H1 (cell line): ENCODE results near the gene EEF2. TPM values are rescaled to one million over a fixed set of nuclear protein-coding genes. Genes with fewer than 3 reads are reported as not detected.

Experiments
- CTCF ChIA-PET: fragments of 300-600 bp; sonication (Branson Sonifier 250); formaldehyde crosslinking; loops from one replicate; lab custom pipeline; 2021; ENCODE audit not compliant: partially characterized antibody; lab: Charles Lee
- POLR2A ChIA-PET: fragments of 300-600 bp; sonication (Branson Sonifier 250); formaldehyde crosslinking; loops from one replicate; lab custom pipeline; 2021; ENCODE audit warnings: inconsistent platforms; ENCODE audit not compliant: partially characterized antibody; lab: Charles Lee
- DNase-seq, 2 experiments: peaks; one replicate each; pipeline versions ENCODE4 v3.0.0 to v3.0.0-alpha.2; 2010 to 2022; ENCODE audit warnings: low spot score in 2 of 2, low read depth in 1 of 2, mixed read lengths in 1 of 2
- FAIRE-seq: peaks from 2 replicates; lab custom pipeline; 2011; peaks lifted over from hg19 to GRCh38; lab: Jason Lieb, UNC
- H2AFZ ChIP-seq: 2 replicates; pipeline ENCODE4 v1.8.1; 2012; ENCODE audit warnings: low read length, inconsistent platforms
- H2AK5ac ChIP-seq: 2 replicates; pipeline ENCODE4 v1.6.1; 2013; ENCODE audit warnings: low read depth, low read length
- H2BK120ac ChIP-seq: replicated peaks from 2 replicates; pipeline ENCODE3; 2013; ENCODE audit warnings: low read depth, low read length, inconsistent platforms
- H2BK12ac ChIP-seq: 2 replicates; pipeline ENCODE4 v1.6.1; 2013; ENCODE audit warnings: low read depth, low read length
- H2BK15ac ChIP-seq: 2 replicates; pipeline ENCODE4 v1.6.1; 2013; ENCODE audit warnings: low read length
- H2BK20ac ChIP-seq: 2 replicates; pipeline ENCODE4 v1.6.1; 2013; ENCODE audit warnings: low read length
- H2BK5ac ChIP-seq: 2 replicates; pipeline ENCODE4 v1.6.1; 2013; ENCODE audit warnings: low read depth, low read length
- H3K14ac ChIP-seq: 2 replicates; pipeline ENCODE4 v1.6.1; 2013; ENCODE audit warnings: inconsistent platforms; ENCODE audit not compliant: insufficient read length
- H3K18ac ChIP-seq: 2 replicates; pipeline ENCODE4 v1.6.1; 2013; ENCODE audit warnings: low read length; ENCODE audit errors: extremely low read depth
- H3K23ac ChIP-seq: 2 replicates; pipeline ENCODE4 v1.6.1; 2013; ENCODE audit warnings: inconsistent platforms; ENCODE audit not compliant: insufficient read length
- H3K23me2 ChIP-seq: 2 replicates; pipeline ENCODE4 v1.6.1; 2013; ENCODE audit warnings: low read depth, low read length
- H3K27ac ChIP-seq: 2 replicates; pipeline ENCODE4 v1.6.1; 2011; ENCODE audit warnings: low read depth, low read length, inconsistent platforms
- H3K27me3 ChIP-seq, 4 experiments: replicated peaks in 1 of 4; 1 replicate in 1 of 4; 2 replicates in 3 of 4; pipeline versions ENCODE4 v1.6.1 to v1.8.1; 2011 to 2013; ENCODE audit warnings: low read length in 3 of 4, mild to moderate bottlenecking in 3 of 4, inconsistent platforms in 2 of 4, mixed read lengths in 2 of 4, moderate library complexity in 1 of 4; ENCODE audit not compliant: control insufficient read depth in 3 of 4, insufficient read depth in 3 of 4; ENCODE audit errors: extremely low read depth in 1 of 4
- H3K36me3 ChIP-seq, 4 experiments: 2 replicates each; pipeline versions ENCODE4 v1.6.1 to v1.8.1; 2011 to 2013; ENCODE audit warnings: mild to moderate bottlenecking in 4 of 4, low read length in 3 of 4, moderate library complexity in 2 of 4, control low read depth in 1 of 4, inconsistent platforms in 1 of 4; ENCODE audit not compliant: insufficient read depth in 4 of 4, control insufficient read depth in 2 of 4
- H3K4ac ChIP-seq: replicated peaks from 2 replicates; pipeline ENCODE3; 2013; ENCODE audit warnings: low read length, low read depth, mixed read lengths, inconsistent platforms; ENCODE audit not compliant: insufficient read length
- H3K4me1 ChIP-seq, 4 experiments: replicated peaks in 1 of 4; 1 replicate in 1 of 4; 2 replicates in 3 of 4; pipeline versions ENCODE4 v1.6.1 to v1.8.1; 2011 to 2013; ENCODE audit warnings: low read length in 3 of 4, inconsistent platforms in 2 of 4, mixed read lengths in 1 of 4; ENCODE audit not compliant: insufficient read depth in 4 of 4, control insufficient read depth in 3 of 4
- H3K4me2 ChIP-seq, 2 experiments: 2 replicates each; pipeline versions ENCODE4 v1.6.1 to v1.8.1; 2011 to 2013; ENCODE audit warnings: low read depth in 2 of 2, low read length in 2 of 2, control low read depth in 1 of 2, inconsistent platforms in 1 of 2, mild to moderate bottlenecking in 1 of 2; ENCODE audit not compliant: insufficient read depth in 1 of 2
- H3K4me3 ChIP-seq, 4 experiments: fragments of 200-600, 300-600 bp in 1 of 4; sonication (generic), shearing (Covaris generic), sonication (Bioruptor Twin) in 1 of 4; 2 replicates each; pipeline versions ENCODE4 v1.5.1 to v1.8.1; 2011 to 2016; ENCODE audit warnings: low read length in 4 of 4, low read depth in 3 of 4, control low read depth in 2 of 4, inconsistent platforms in 2 of 4, mild to moderate bottlenecking in 2 of 4, mixed read lengths in 1 of 4, moderate library complexity in 1 of 4; ENCODE audit not compliant: insufficient read depth in 2 of 4; ENCODE audit errors: extremely low read depth in 1 of 4
- H3K56ac ChIP-seq: replicated peaks from 2 replicates; pipeline ENCODE3; 2013; ENCODE audit warnings: low read depth, mild to moderate bottlenecking, mixed read lengths, low read length, inconsistent platforms; ENCODE audit not compliant: insufficient read length
- H3K79me1 ChIP-seq: 2 replicates; pipeline ENCODE4 v1.6.1; 2013; ENCODE audit warnings: low read depth, low read length, control low read depth
- H3K79me2 ChIP-seq, 2 experiments: 2 replicates each; pipeline versions ENCODE4 v1.6.1 to v1.8.1; 2012 to 2013; ENCODE audit warnings: low read length in 2 of 2, mild to moderate bottlenecking in 2 of 2, inconsistent platforms in 1 of 2; ENCODE audit not compliant: insufficient read depth in 2 of 2, control insufficient read depth in 1 of 2
- H3K9ac ChIP-seq, 4 experiments: replicated peaks in 1 of 4; 1 replicate in 1 of 4; 2 replicates in 3 of 4; pipeline versions ENCODE4 v1.6.1 to v1.8.1; 2011 to 2013; ENCODE audit warnings: low read depth in 3 of 4, low read length in 3 of 4, control low read depth in 2 of 4, mild to moderate bottlenecking in 2 of 4, moderate library complexity in 2 of 4, inconsistent platforms in 1 of 4; ENCODE audit errors: extremely low read depth in 1 of 4
- H3K9me3 ChIP-seq, 2 experiments: 2 replicates each; pipeline versions ENCODE4 v1.6.1 to v1.8.1; 2012 to 2013; ENCODE audit warnings: mild to moderate bottlenecking in 2 of 2, moderate library complexity in 2 of 2, control low read depth in 1 of 2, inconsistent platforms in 1 of 2, low read depth in 1 of 2, low read length in 1 of 2, mixed read lengths in 1 of 2; ENCODE audit not compliant: insufficient read depth in 2 of 2
- H4K20me1 ChIP-seq, 2 experiments: replicated peaks in 1 of 2; 2 replicates each; pipeline versions ENCODE3 to v1.8.1; 2011 to 2013; ENCODE audit warnings: inconsistent platforms in 2 of 2, low read length in 2 of 2, mild to moderate bottlenecking in 1 of 2; ENCODE audit not compliant: insufficient read depth in 2 of 2, control insufficient read depth in 1 of 2
- H4K5ac ChIP-seq: 2 replicates; pipeline ENCODE4 v1.6.1; 2013; ENCODE audit warnings: low read length, low read depth, mixed read lengths, inconsistent platforms; ENCODE audit not compliant: insufficient read length
- H4K8ac ChIP-seq: 2 replicates; pipeline ENCODE4 v1.8.0; 2013; ENCODE audit warnings: mild to moderate bottlenecking, moderate library complexity, low read length, inconsistent platforms; ENCODE audit not compliant: insufficient read depth; ENCODE audit errors: extremely low read depth
- H4K91ac ChIP-seq: replicated peaks from 2 replicates; pipeline ENCODE3; 2013; ENCODE audit warnings: low read length, mixed read lengths, inconsistent platforms; ENCODE audit not compliant: insufficient read length
- BACH1 ChIP-seq: IDR thresholded peaks from 2 replicates; pipeline ENCODE4 v1.6.1; 2012; ENCODE audit warnings: low read length, improper control_type of control experiment
- NRF1 ChIP-seq: IDR thresholded peaks from 2 replicates; pipeline ENCODE4 v1.6.1; 2011; ENCODE audit warnings: mild to moderate bottlenecking, low read depth, low read length, improper control_type of control experiment
- SIN3A ChIP-seq, 2 experiments: IDR thresholded peaks in 1 of 2; conservative IDR thresholded peaks in 1 of 2; 2 replicates each; pipeline ENCODE4 v1.6.1; 2011 to 2012; ENCODE audit warnings: low read length in 2 of 2, improper control_type of control experiment in 1 of 2, low read depth in 1 of 2, mild to moderate bottlenecking in 1 of 2
- SP1 ChIP-seq: IDR thresholded peaks from 2 replicates; pipeline ENCODE4 v1.6.1; 2011; ENCODE audit warnings: low read depth, low read length
- TAF7 ChIP-seq: optimal IDR thresholded peaks from 2 replicates; pipeline ENCODE3; 2011; ENCODE audit warnings: low read depth, mild to moderate bottlenecking, inconsistent platforms, low read length, moderate library complexity, borderline replicate concordance
- TCF12 ChIP-seq: IDR thresholded peaks from 2 replicates; pipeline ENCODE4 v1.6.1; 2011; ENCODE audit warnings: low read depth, mild to moderate bottlenecking, low read length
- ZNF274 ChIP-seq: IDR thresholded peaks from 2 replicates; pipeline ENCODE4 v1.7.0; 2012; ENCODE audit warnings: low read length, borderline replicate concordance; ENCODE audit errors: extremely low read depth
- WGBS, 2 experiments: shearing (Covaris generic) in 1 of 2; methylation state at CpG; one replicate each; pipeline versions ENCODE4 v1.1.6 to v1.1.7; 2013 to 2015; ENCODE audit warnings: low lambda C conversion rate in 2 of 2, mixed read lengths in 2 of 2, inconsistent platforms in 1 of 2, low coverage in 1 of 2, missing lambda C conversion rate in 1 of 2; ENCODE audit not compliant: insufficient replicate concordance in 2 of 2, insufficient coverage in 1 of 2, insufficient read length in 1 of 2; ENCODE audit errors: extremely low coverage in 1 of 2, missing lambda C conversion rate in 1 of 2; 5-methylcytosine and 5-hydroxymethylcytosine counted together
- polyA plus RNA-seq, 7 experiments: library from polyadenylated mRNA; depleted of rRNA in 3 of 7; stranded (reverse) in 5 of 7; unstranded in 2 of 7; fragments of >200 nt in 5 of 7; fragments of 200-250 nt in 2 of 7; gene quantifications; 1 replicate in 5 of 7; 2 replicates in 1 of 7; 4 replicates in 1 of 7; pipeline versions ENCODE4 v1.2.1 to v1.2.3, GENCODE V29; 2011 to 2013; ENCODE audit warnings: missing spikeins in 2 of 7, mixed read lengths in 2 of 7
- total RNA-seq: library from RNA; stranded (reverse); fragmentation: NEBNext Ultra II Directional; extraction: Animal tissue kit (Norgen Biotek cat#: 25700); gene quantifications from 2 replicates; pipeline ENCODE4 v1.2.1, GENCODE V29; 2021

Gene EEF2
- total and polyA plus RNA-seq, 2 of the 8 experiments (the other 6 are each of a cell fraction or from before 2014, with no cell fraction given), result 1,554 to 3,380 TPM

GRCh38 chr19:3949997-3950859 lies 35.0 kb downstream of the EEF2 start:
- no peak overlapping the region for H4K8ac ChIP-seq

More at GRCh38 chr19:3949997-3950859, 35.0 kb downstream of the EEF2 start:
- Histone ChIP-seq H4K20me1 (peaks cover 0 to 5% of the 10 kb centered on the region in 2 experiments), H2AFZ (no peak overlapping the region), H3K23me2 (no peaks in the 10 kb centered on the region), H2BK5ac (no peak overlapping the region), H3K79me1 (no peaks in the 10 kb centered on the region), H3K4me1 (peaks cover 0 to 6% (median 2%) of the 10 kb centered on the region in 4 experiments; a peak in 4 of 7 replicates), H2BK20ac (no peak overlapping the region), H3K4me3 (no peak overlapping the region), H3K23ac (no peak overlapping the region), H2BK15ac (no peak overlapping the region), H2AK5ac (no peak overlapping the region), H3K9me3 (no peaks in the 10 kb centered on the region), H3K56ac (no peak overlapping the region), H3K79me2 (no peaks in the 10 kb centered on the region), H3K4me2 (no peak overlapping the region), H2BK12ac (0 out of 2 replicates have a peak overlapping the region, but pooled peaks have one; percentile 60), H2BK120ac (no peak overlapping the region), H3K4ac (no peak overlapping the region), H3K36me3 (no peaks in the 10 kb centered on the region), H4K5ac (no peak overlapping the region), H3K9ac (no peak overlapping the region), H3K18ac (no peak overlapping the region), H4K91ac (no peak overlapping the region), H3K27ac (no peak overlapping the region), H3K14ac (no peak overlapping the region), H3K27me3 (no peaks in the 10 kb centered on the region)
- FAIRE-seq (no peak), DNase-seq (no peak)
- TF ChIP-seq TAF7, result no peak
- no peak for TF ChIP-seq SIN3A (conservative IDR thresholded peaks at IDR 0.05 in 1 of 2, IDR thresholded peaks at IDR 0.05 in 1 of 2; ENCODE audit: low read depth in 1 of 2, low read length in 2 of 2)
- no peak for TF ChIP-seq BACH1
- no peak for TF ChIP-seq SP1
- no peak for TF ChIP-seq TCF12
- TF ChIP-seq ZNF274, result no peak
- TF ChIP-seq NRF1, result no peak
- WGBS, 2 experiments, result 86% methylated on average over 14 of the region's 20 CpGs; no CpG with 5 or more reads in 1 of the 2 experiments
- ChIA-PET POLR2A (interaction anchor here (1.0 to 24.8 kb wide), 7 partner anchors 12 to 267 kb away, joined by 3 to 870 read pairs (median 7); partner anchors contain the start of genes EEF2 and NMRK2), CTCF (interaction anchor here (0.7 to 0.9 kb wide), 2 partner anchors 18 to 37 kb away, joined by 3 to 4 read pairs; no protein-coding TSS in a partner anchor)
